HEK293 (cell line): ENCODE data around the gene PTPRN2.

ENCODE experiments used
- CTCF ChIA-PET: fragments of 350-600 bp; formaldehyde crosslinking; extraction: SDS; loops from one replicate; lab custom pipeline; 2021; ENCODE audit warnings: antibody characterized with exemption; lab: Yijun Ruan, JAX
- POLR2A ChIA-PET: fragments of 300-600 bp; formaldehyde crosslinking; extraction: SDS; loops from one replicate; lab custom pipeline; 2020; ENCODE audit warnings: antibody characterized with exemption, inconsistent platforms; lab: Yijun Ruan, JAX
- H3K27ac ChIP-seq: fragments of 200-500 bp; sonication (Bioruptor generic); 2 replicates; pipeline ENCODE4 v1.5.1; 2014; ENCODE audit warnings: low read depth, low read length, control low read depth, inconsistent platforms; ENCODE audit errors: extremely low read depth
- H3K36me3 ChIP-seq, 2 experiments: fragments of 200-500 bp in 1 of 2; sonication (Bioruptor generic) in 1 of 2; 1 replicate in 1 of 2; 2 replicates in 1 of 2; pipeline ENCODE4 v1.5.1; 2014 to 2017; ENCODE audit warnings: inconsistent platforms in 2 of 2, low read length in 2 of 2; ENCODE audit not compliant: control insufficient read depth in 2 of 2, insufficient read depth in 1 of 2
- H3K4me1 ChIP-seq: fragments of 200-500 bp; sonication (Bioruptor generic); 2 replicates; pipeline ENCODE4 v1.5.1; 2014; ENCODE audit warnings: mild to moderate bottlenecking, low read length, inconsistent platforms; ENCODE audit not compliant: control insufficient read depth, insufficient read depth
- H3K4me3 ChIP-seq: 2 replicates; pipeline ENCODE4 v1.5.1; 2011; ENCODE audit warnings: low read depth, mild to moderate bottlenecking, control low read depth, low read length, moderate library complexity
- H3K9me3 ChIP-seq: fragments of 200-500 bp; sonication (Bioruptor generic); 2 replicates; pipeline ENCODE4 v1.5.1; 2014; ENCODE audit warnings: low read depth, low read length, inconsistent platforms; ENCODE audit not compliant: control insufficient read depth, insufficient read depth
- BCL11A ChIP-seq: fragments of 450-650 bp; formaldehyde crosslinking; IDR thresholded peaks from 2 replicates; pipeline ENCODE4 v1.5.1; 2016; ENCODE audit warnings: low read depth, missing biosample characterization, missing genetic modification characterization
- HOXA7 ChIP-seq: sonication (generic); formaldehyde crosslinking; IDR thresholded peaks from 2 replicates; pipeline ENCODE4 v1.8.1; 2022; ENCODE audit warnings: missing genetic modification reagents, borderline replicate concordance
- KLF9 ChIP-seq: fragments of 450-650 bp; formaldehyde crosslinking; IDR thresholded peaks from 2 replicates; pipeline ENCODE4 v1.5.1; 2016; ENCODE audit warnings: missing biosample characterization, missing genetic modification characterization, low read depth
- MEIS1 ChIP-seq: sonication (generic); formaldehyde crosslinking; IDR thresholded peaks from 2 replicates; pipeline ENCODE4 v1.8.1; 2022; ENCODE audit warnings: missing genetic modification reagents, mild to moderate bottlenecking, borderline replicate concordance
- MZF1 ChIP-seq: fragments of 450-650 bp; formaldehyde crosslinking; IDR thresholded peaks from 2 replicates; pipeline ENCODE4 v1.5.1; 2017; ENCODE audit warnings: missing biosample characterization, missing genetic modification characterization, borderline replicate concordance
- OVOL3 ChIP-seq: fragments of 450-650 bp; formaldehyde crosslinking; IDR thresholded peaks from 2 replicates; pipeline ENCODE4 v1.5.1; 2016; ENCODE audit warnings: missing biosample characterization, missing genetic modification characterization
- SCRT1 ChIP-seq: fragments of 450-650 bp; formaldehyde crosslinking; IDR thresholded peaks from 2 replicates; pipeline ENCODE4 v1.5.1; 2016; ENCODE audit warnings: missing biosample characterization, missing genetic modification characterization, borderline replicate concordance
- SP7 ChIP-seq: fragments of 450-650 bp; formaldehyde crosslinking; IDR thresholded peaks from 2 replicates; pipeline ENCODE4 v1.5.1; 2016; ENCODE audit warnings: missing biosample characterization, missing genetic modification characterization
- YY1 ChIP-seq: fragments of 450-650 bp; formaldehyde crosslinking; IDR thresholded peaks from 2 replicates; pipeline ENCODE4 v1.5.1; 2018; ENCODE audit warnings: missing biosample characterization, missing genetic modification characterization
- ZBTB21 ChIP-seq: fragments of 450-650 bp; formaldehyde crosslinking; IDR thresholded peaks from 2 replicates; pipeline ENCODE4 v1.5.1; 2017; ENCODE audit warnings: missing biosample characterization, missing genetic modification characterization
- ZBTB7A ChIP-seq: fragments of 450-650 bp; formaldehyde crosslinking; IDR thresholded peaks from 2 replicates; pipeline ENCODE4 v1.5.1; 2016; ENCODE audit warnings: low read depth, missing biosample characterization, missing genetic modification characterization
- ZNF121 ChIP-seq: fragments of 450-650 bp; formaldehyde crosslinking; IDR thresholded peaks from 2 replicates; pipeline ENCODE4 v1.5.1; 2016; ENCODE audit warnings: missing biosample characterization, missing genetic modification characterization
- ZNF16 ChIP-seq: fragments of 450-650 bp; formaldehyde crosslinking; IDR thresholded peaks from 2 replicates; pipeline ENCODE4 v1.5.1; 2016; ENCODE audit warnings: low read depth, missing biosample characterization, missing genetic modification characterization
- ZNF174 ChIP-seq: fragments of 450-650 bp; formaldehyde crosslinking; IDR thresholded peaks from 2 replicates; pipeline ENCODE4 v1.5.0; 2017; ENCODE audit warnings: missing biosample characterization, mild to moderate bottlenecking, missing genetic modification characterization
- ZNF214 ChIP-seq: fragments of 450-650 bp; formaldehyde crosslinking; IDR thresholded peaks from 2 replicates; pipeline ENCODE4 v1.5.1; 2017; ENCODE audit warnings: missing biosample characterization, mild to moderate bottlenecking, missing genetic modification characterization, borderline replicate concordance
- ZNF223 ChIP-seq: fragments of 450-650 bp; formaldehyde crosslinking; IDR thresholded peaks from 2 replicates; pipeline ENCODE4 v1.5.1; 2016; ENCODE audit warnings: missing biosample characterization, missing genetic modification characterization
- ZNF292 ChIP-seq: fragments of 450-650 bp; formaldehyde crosslinking; IDR thresholded peaks from 2 replicates; pipeline ENCODE4 v1.5.1; 2016; ENCODE audit warnings: low read depth, missing biosample characterization, missing genetic modification characterization, borderline replicate concordance
- ZNF341 ChIP-seq: fragments of 450-650 bp; formaldehyde crosslinking; IDR thresholded peaks from 2 replicates; pipeline ENCODE4; 2016; ENCODE audit warnings: low read depth, missing biosample characterization, missing genetic modification characterization
- ZNF426 ChIP-seq: fragments of 450-650 bp; formaldehyde crosslinking; IDR thresholded peaks from 2 replicates; pipeline ENCODE4 v1.5.1; 2017; ENCODE audit warnings: missing biosample characterization, missing genetic modification characterization, mild to moderate bottlenecking, inconsistent platforms, moderate library complexity
- ZNF510 ChIP-seq: fragments of 450-650 bp; formaldehyde crosslinking; IDR thresholded peaks from 2 replicates; pipeline ENCODE4 v1.5.1; 2018; ENCODE audit warnings: mild to moderate bottlenecking, missing genetic modification characterization, missing biosample characterization; ENCODE audit not compliant: insufficient replicate concordance
- ZNF529 ChIP-seq: fragments of 450-650 bp; formaldehyde crosslinking; IDR thresholded peaks from 2 replicates; pipeline ENCODE4 v1.5.1; 2017; ENCODE audit warnings: missing genetic modification characterization, missing biosample characterization; ENCODE audit not compliant: insufficient replicate concordance
- ZNF571 ChIP-seq: fragments of 450-650 bp; formaldehyde crosslinking; IDR thresholded peaks from 2 replicates; pipeline ENCODE4 v1.5.0; 2017; ENCODE audit warnings: missing biosample characterization, missing genetic modification characterization
- ZNF654 ChIP-seq: fragments of 450-650 bp; formaldehyde crosslinking; IDR thresholded peaks from 2 replicates; pipeline ENCODE4 v1.5.1; 2016; ENCODE audit warnings: low read depth, missing biosample characterization, missing genetic modification characterization
- ZNF670 ChIP-seq: fragments of 450-650 bp; formaldehyde crosslinking; IDR thresholded peaks from 2 replicates; pipeline ENCODE4 v1.5.1; 2016; ENCODE audit warnings: missing biosample characterization, missing genetic modification characterization, low read depth
- ZNF747 ChIP-seq: fragments of 450-650 bp; formaldehyde crosslinking; IDR thresholded peaks from 2 replicates; pipeline ENCODE4 v1.5.1; 2016; ENCODE audit warnings: missing biosample characterization, missing genetic modification characterization
- ZNF777 ChIP-seq: fragments of 450-650 bp; formaldehyde crosslinking; IDR thresholded peaks from 2 replicates; pipeline ENCODE4 v1.5.1; 2017; ENCODE audit warnings: missing biosample characterization, missing genetic modification characterization, borderline replicate concordance
- TF ChIP-seq, protein P1 (sequence below): fragments of 450-650 bp; formaldehyde crosslinking; IDR thresholded peaks from 2 replicates; pipeline ENCODE4 v1.5.1; 2017; ENCODE audit warnings: missing biosample characterization, missing genetic modification characterization
- TF ChIP-seq, protein P2 (sequence below): fragments of 450-650 bp; formaldehyde crosslinking; IDR thresholded peaks from 2 replicates; pipeline ENCODE4 v1.5.1; 2016; ENCODE audit warnings: missing biosample characterization, missing genetic modification characterization
- TF ChIP-seq, protein P3 (sequence below): fragments of 450-650 bp; formaldehyde crosslinking; IDR thresholded peaks from 2 replicates; pipeline ENCODE4 v1.5.1; 2017; ENCODE audit warnings: missing biosample characterization, missing genetic modification characterization

Gene PTPRN2

DNA sequence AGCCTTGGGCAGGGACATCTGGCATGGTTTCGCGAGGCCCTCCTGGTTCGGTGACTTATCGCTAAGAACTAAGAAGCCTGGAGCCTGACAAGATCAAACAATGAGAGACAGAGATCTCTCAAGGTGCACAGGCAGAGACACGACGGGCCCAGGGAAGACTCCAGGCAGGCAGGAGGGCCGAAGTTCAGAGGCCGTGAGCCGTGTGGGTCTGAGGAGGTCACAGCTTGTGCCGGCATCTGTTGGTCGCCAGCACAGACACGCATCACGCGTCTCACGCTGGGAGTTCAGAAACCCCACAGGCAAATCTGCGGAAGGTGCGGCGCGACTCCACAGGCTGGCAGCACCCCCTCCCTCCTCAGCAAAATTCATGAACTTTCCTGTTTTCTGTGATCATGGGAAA lies 936.8 kb downstream of the PTPRN2 start:
- Histone ChIP-seq H3K27ac (no peak overlapping the region), H3K4me3 (no peak overlapping the region), H3K36me3 (no peaks in the 10 kb centered on the region), H3K9me3 (no peaks in the 10 kb centered on the region), H3K4me1 (no peaks in the 10 kb centered on the region)
- no peak for TF ChIP-seq ZNF214 (tag by site-specific recombination)
- no peak for TF ChIP-seq ZNF654 (tag by site-specific recombination)
- TF ChIP-seq ZNF747 (tag by site-specific recombination): no peak
- TF ChIP-seq SCRT1: no peak
- no peak for TF ChIP-seq ZNF16 (tag by site-specific recombination)
- TF ChIP-seq ZBTB7A: no peak
- TF ChIP-seq ZNF670 (tag by site-specific recombination): no peak
- no peak for TF ChIP-seq ZNF121 (tag by site-specific recombination)
- no peak for TF ChIP-seq SP7 (tag by site-specific recombination)
- TF ChIP-seq ZNF571: no peak
- TF ChIP-seq ZNF426 (tag by site-specific recombination): no peak
- TF ChIP-seq ZNF174 (tag by site-specific recombination): no peak
- TF ChIP-seq ZNF777 (tag by site-specific recombination): no peak
- TF ChIP-seq ZNF510 (tag by site-specific recombination): no peak
- TF ChIP-seq ZNF341 (tag by site-specific recombination): no peak
- TF ChIP-seq MEIS1 (CRISPR knock-in tag): no peak
- TF ChIP-seq BCL11A (tag by site-specific recombination): no peak
- no peak for TF ChIP-seq ZNF529
- no peak for TF ChIP-seq MZF1 (tag by site-specific recombination)
- TF ChIP-seq OVOL3: no peak
- CTCF ChIA-PET: no interaction called here
- POLR2A ChIA-PET: no interaction called here

DNA sequence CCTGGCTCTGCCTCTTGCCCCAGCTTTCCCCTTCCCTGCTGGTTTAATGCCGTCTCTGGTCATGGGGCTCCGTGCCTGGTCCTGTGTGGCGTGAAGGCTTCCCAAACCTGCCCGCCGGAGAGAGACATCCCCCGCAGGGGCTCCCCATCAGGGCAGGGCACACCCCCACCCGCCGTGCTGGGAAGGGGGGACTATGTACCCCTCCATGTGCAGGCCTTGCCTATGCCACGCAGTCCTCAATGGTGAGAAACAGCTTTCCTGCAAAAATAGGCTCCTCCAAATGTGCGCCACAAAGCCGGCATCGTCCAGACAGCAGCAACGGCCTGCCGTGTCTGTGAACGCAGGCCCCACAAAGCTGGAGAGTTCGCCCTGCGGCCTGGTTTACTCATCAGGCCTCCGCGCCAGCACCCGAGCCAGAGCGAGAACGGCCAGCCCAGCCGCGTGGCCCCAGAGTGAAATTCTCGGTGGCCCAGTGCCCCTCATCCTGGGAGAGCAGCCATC lies 937.4 kb downstream of the PTPRN2 start:
- no peaks in the 10 kb centered on the region for H3K9me3 ChIP-seq

DNA sequence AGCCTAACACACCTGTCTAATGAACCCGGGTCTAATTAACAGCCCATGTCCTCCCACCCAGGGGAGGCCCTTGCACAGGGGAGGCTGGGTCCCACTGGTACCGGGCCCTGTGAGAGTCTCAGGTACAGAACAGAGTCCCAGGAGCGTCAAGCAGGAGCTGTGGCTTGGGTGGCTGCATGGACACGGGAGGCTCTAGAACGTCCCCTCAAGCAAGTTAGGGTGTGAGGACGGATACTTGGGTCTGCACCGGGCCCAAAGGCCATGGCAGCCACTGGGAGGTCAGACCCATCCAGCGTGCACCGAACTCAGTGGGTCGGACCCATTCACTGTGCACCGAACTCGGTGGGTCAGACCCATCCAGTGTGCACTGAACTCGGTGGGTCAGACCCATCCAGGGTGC lies 941.1 kb downstream of the PTPRN2 start:
- no peaks in the 10 kb centered on the region for H3K9me3 ChIP-seq
- no peaks in the 10 kb centered on the region for H3K36me3 ChIP-seq
- POLR2A ChIA-PET: no interaction called here
- TF ChIP-seq HOXA7 (no peak), ZBTB21 (tag by site-specific recombination) (no peak), ZNF292 (tag by site-specific recombination) (no peak), ZNF223 (tag by site-specific recombination) (no peak), YY1 (tag by site-specific recombination) (no peak)
- TF ChIP-seq, protein P1, sequence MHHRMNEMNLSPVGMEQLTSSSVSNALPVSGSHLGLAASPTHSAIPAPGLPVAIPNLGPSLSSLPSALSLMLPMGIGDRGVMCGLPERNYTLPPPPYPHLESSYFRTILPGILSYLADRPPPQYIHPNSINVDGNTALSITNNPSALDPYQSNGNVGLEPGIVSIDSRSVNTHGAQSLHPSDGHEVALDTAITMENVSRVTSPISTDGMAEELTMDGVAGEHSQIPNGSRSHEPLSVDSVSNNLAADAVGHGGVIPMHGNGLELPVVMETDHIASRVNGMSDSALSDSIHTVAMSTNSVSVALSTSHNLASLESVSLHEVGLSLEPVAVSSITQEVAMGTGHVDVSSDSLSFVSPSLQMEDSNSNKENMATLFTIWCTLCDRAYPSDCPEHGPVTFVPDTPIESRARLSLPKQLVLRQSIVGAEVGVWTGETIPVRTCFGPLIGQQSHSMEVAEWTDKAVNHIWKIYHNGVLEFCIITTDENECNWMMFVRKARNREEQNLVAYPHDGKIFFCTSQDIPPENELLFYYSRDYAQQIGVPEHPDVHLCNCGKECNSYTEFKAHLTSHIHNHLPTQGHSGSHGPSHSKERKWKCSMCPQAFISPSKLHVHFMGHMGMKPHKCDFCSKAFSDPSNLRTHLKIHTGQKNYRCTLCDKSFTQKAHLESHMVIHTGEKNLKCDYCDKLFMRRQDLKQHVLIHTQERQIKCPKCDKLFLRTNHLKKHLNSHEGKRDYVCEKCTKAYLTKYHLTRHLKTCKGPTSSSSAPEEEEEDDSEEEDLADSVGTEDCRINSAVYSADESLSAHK (tag by site-specific recombination): no peak
- TF ChIP-seq, protein P2, sequence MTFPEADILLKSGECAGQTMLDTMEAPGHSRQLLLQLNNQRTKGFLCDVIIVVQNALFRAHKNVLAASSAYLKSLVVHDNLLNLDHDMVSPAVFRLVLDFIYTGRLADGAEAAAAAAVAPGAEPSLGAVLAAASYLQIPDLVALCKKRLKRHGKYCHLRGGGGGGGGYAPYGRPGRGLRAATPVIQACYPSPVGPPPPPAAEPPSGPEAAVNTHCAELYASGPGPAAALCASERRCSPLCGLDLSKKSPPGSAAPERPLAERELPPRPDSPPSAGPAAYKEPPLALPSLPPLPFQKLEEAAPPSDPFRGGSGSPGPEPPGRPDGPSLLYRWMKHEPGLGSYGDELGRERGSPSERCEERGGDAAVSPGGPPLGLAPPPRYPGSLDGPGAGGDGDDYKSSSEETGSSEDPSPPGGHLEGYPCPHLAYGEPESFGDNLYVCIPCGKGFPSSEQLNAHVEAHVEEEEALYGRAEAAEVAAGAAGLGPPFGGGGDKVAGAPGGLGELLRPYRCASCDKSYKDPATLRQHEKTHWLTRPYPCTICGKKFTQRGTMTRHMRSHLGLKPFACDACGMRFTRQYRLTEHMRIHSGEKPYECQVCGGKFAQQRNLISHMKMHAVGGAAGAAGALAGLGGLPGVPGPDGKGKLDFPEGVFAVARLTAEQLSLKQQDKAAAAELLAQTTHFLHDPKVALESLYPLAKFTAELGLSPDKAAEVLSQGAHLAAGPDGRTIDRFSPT (tag by site-specific recombination): no peak

More for the DNA sequence above, 937.4 kb downstream of the PTPRN2 start:
- Histone ChIP-seq H3K4me3 (no peak overlapping the region), H3K36me3 (no peaks in the 10 kb centered on the region), H3K27ac (no peak overlapping the region), H3K4me1 (no peaks in the 10 kb centered on the region)
- ChIA-PET POLR2A (no interaction called here), CTCF (no interaction called here)
- TF ChIP-seq, protein P3, sequence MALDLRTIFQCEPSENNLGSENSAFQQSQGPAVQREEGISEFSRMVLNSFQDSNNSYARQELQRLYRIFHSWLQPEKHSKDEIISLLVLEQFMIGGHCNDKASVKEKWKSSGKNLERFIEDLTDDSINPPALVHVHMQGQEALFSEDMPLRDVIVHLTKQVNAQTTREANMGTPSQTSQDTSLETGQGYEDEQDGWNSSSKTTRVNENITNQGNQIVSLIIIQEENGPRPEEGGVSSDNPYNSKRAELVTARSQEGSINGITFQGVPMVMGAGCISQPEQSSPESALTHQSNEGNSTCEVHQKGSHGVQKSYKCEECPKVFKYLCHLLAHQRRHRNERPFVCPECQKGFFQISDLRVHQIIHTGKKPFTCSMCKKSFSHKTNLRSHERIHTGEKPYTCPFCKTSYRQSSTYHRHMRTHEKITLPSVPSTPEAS: no peak
- TF ChIP-seq KLF9 (tag by site-specific recombination): no peak

More for the DNA sequence above, 941.1 kb downstream of the PTPRN2 start:
- CTCF ChIA-PET: no interaction called here
- Histone ChIP-seq H3K4me3 (no peak overlapping the region), H3K4me1 (no peaks in the 10 kb centered on the region), H3K27ac (no peak overlapping the region)
